GM18858 (cell line): ENCODE results near the gene ATF3.

ENCODE experiments used
- ATAC-seq: cut with Tn5 transposase; IDR thresholded peaks from one replicate; pipeline ENCODE4 v1.9.1; 2021; ENCODE audit not compliant: unreplicated experiment

Gene ATF3

GRCh38 chr1:212607913-212608391 is 609 bp upstream of the ATF3 start:
- ATAC-seq = no peak

- ATAC-seq = no peak
Observed at GRCh38 chr1:212608959-212609700, 569 bp downstream of the ATF3 start.

GRCh38 chr1:212609701-212610574 is 1.4 kb downstream of the ATF3 start:
- ATAC-seq = no peak

- no peak for ATAC-seq
Observed at GRCh38 chr1:212610575-212610967, 2.0 kb downstream of the ATF3 start.

GRCh38 chr1:212611000-212611948 is 2.7 kb downstream of the ATF3 start:
- no peak for ATAC-seq

GRCh38 chr1:212612041-212612961 is 3.7 kb downstream of the ATF3 start:
- no peak for ATAC-seq

- ATAC-seq = no peak
Observed at GRCh38 chr1:212613440-212614335, 5.1 kb downstream of the ATF3 start.

GRCh38 chr1:212614453-212615200 is 6.1 kb downstream of the ATF3 start:
- no peak for ATAC-seq

- ATAC-seq = no peak
Observed at GRCh38 chr1:212615201-212615470, 6.6 kb downstream of the ATF3 start.

- ATAC-seq = no peak
Observed at GRCh38 chr1:212618466-212619210, 10.1 kb downstream of the ATF3 start.

GRCh38 chr1:212620293-212620692 is 11.7 kb downstream of the ATF3 start:
- no peak for ATAC-seq

- no peak for ATAC-seq
Observed at GRCh38 chr1:212621043-212621948, 12.7 kb downstream of the ATF3 start.

- ATAC-seq = no peak
Observed at GRCh38 chr1:212621949-212622305, 13.4 kb downstream of the ATF3 start.

GRCh38 chr1:212622467-212622866 is 13.9 kb downstream of the ATF3 start:
- no peak for ATAC-seq

- no peak for ATAC-seq
Observed at GRCh38 chr1:212622906-212623305, 14.3 kb downstream of the ATF3 start.

- ATAC-seq = no peak
Observed at GRCh38 chr1:212623603-212624002, 15.0 kb downstream of the ATF3 start.

- no peak for ATAC-seq
Observed at GRCh38 chr1:212624976-212625501, 16.5 kb downstream of the ATF3 start.
